Psoas muscle (tissue), 8 donors: ENCODE measurements around the gene PTCD3. TPM values are rescaled to one million over a fixed set of nuclear protein-coding genes. Genes with fewer than 3 reads are reported as not detected.

Experiments used
- ATAC-seq, 4 donors: fragments of 200-7000 bp; cut with Tn5 transposase; one replicate each; pipeline ENCODE4 v1.9.1; 2020; ENCODE audit warnings: moderate library complexity in 3 of 4, mild to moderate bottlenecking in 2 of 4
- DNase-seq, 2 donors: peaks; one replicate each; pipeline ENCODE4 v3.0.0-alpha.2; 2020
- H3K27ac ChIP-seq: fragments of 200-600 bp; one replicate; pipeline ENCODE4 v1.8.0; 2022
- H3K27me3 ChIP-seq, 3 donors: fragments of 200-600 bp in 1 of 3; one replicate each; pipeline versions ENCODE4 v1.6.1 to v1.8.0; 2013 to 2022; ENCODE audit warnings: low read length in 2 of 3, mild to moderate bottlenecking in 2 of 3, moderate library complexity in 1 of 3; ENCODE audit not compliant: insufficient read depth in 3 of 3
- H3K36me3 ChIP-seq, 2 donors: fragments of 200-600 bp in 1 of 2; one replicate each; pipeline versions ENCODE4 v1.6.1 to v1.8.0; 2013 to 2022; ENCODE audit warnings: low read depth in 1 of 2, mild to moderate bottlenecking in 1 of 2, moderate library complexity in 1 of 2; ENCODE audit not compliant: insufficient read depth in 1 of 2
- H3K4me1 ChIP-seq: fragments of 200-600 bp; one replicate; pipeline ENCODE4 v1.8.0; 2022
- H3K4me3 ChIP-seq: fragments of 200-600 bp; one replicate; pipeline ENCODE4 v1.8.0; 2022; ENCODE audit warnings: mild to moderate bottlenecking
- H3K9me3 ChIP-seq: fragments of 200-600 bp; one replicate; pipeline ENCODE4 v1.8.0; 2022
- WGBS, 3 donors: extraction: QIAGEN DNeasy Blood & Tissue Kit; methylation state at CpG; one replicate each; pipeline versions ENCODE4 v1.1.6 to v1.1.7; 2013; 5-methylcytosine and 5-hydroxymethylcytosine counted together
- intact Hi-C, 2 donors: fragments of 100-400 bp; cut with DNase I; formaldehyde crosslinking; loops; one replicate each; pipeline versions ENCODE4 v1.11.0 to v1.14.2; 2022
- polyA plus RNA-seq, 3 donors: library from polyadenylated mRNA; stranded (reverse); fragments of 200-250 nt; gene quantifications; one replicate each; pipeline ENCODE4 v1.2.3, GENCODE V29; 2013
- total RNA-seq, 4 donors: library from RNA; stranded (reverse); fragmentation: NEBNext Ultra II Directional in 2 of 4; extraction: Animal tissue kit (Norgen Biotek cat#: 25700) in 2 of 4; gene quantifications; one replicate each; pipeline versions ENCODE4 v1.2.1 to v1.2.4, GENCODE V29; 2021 to 2023
- TF ChIP-seq, protein P1 (sequence below): fragments of 200-600 bp; IDR thresholded peaks from one replicate; pipeline ENCODE4 v1.8.0; 2022; ENCODE audit warnings: antibody characterized with exemption
- donor health status: healthy with polysubstance abuse.
- donor health status: DM: no; HTN: no; CAD: no; lungs with moderate emphysema.
- donor health status: Bipolar disorder and iron deficiency.
- donor health status: healthy.
- donor health status: DM: yes; HTN: yes; CAD: no.
- donor health status: DM: no; HTN: no; CAD: no.
- donor health status: DM: no; HTN: no; CAD: no.
- donor health status: DM: yes; HTN: yes; CAD: no.

The PTCD3 gene
- total and polyA plus RNA-seq, 7 donors = 32.8 to 148 (median 92.5) TPM

DNA sequence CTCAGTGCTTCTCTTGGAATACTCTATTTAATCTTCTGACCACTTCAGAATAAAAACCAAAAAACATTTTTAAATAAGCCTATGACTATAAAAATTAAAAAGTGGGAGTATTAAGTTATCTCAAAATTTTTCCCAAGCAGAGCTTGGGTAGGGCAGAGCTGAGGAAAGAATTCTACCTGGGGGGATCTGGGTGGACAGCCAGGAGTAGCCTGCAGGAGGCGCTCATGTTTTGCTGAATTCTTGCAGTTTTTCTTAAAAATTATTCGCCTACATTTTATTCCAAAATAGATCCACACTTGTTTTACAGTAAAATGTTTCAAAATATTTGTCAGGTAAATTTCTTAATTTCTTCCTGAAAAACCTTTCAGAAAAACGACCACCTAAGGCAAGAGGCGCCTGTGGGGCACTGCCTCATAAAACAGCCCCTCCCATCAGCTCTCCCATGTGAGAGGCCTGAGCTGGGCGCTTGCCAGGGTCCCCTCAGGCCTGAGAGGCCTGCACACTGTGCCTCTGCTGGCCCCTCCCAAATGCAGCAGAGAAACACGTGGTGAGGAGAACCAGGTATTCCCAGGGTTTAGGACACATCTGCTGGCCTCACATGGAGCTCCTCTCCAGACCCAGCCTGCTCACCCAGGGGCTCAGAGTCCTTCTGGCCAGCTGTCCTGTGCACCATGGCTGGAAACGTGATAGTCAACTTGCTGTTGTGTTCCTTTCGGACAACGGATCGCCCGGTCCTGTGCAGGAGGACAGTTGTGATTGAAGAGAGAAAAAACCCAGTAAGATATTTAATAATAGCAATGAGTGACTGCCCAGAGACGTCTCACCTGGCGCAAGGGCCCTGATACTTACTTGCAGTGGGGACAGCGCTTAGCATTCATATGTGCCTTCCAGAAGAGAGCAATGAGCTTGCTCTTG lies 17.8 kb upstream of the PTCD3 start:
- ATAC-seq (no peak), DNase-seq (no peak)
- intact Hi-C loops = loop anchor here in 1 of 2 donors (10.0 kb wide), 1 partner anchor 463 kb away; no protein-coding TSS in a partner anchor
- Histone ChIP-seq H3K36me3 (peaks cover 17 to 90% of the 10 kb centered on the region in 2 donors), H3K27me3 (no peaks in the 10 kb centered on the region), H3K9me3 (no peaks in the 10 kb centered on the region), H3K4me1 (peaks cover 3% of the 10 kb centered on the region), H3K4me3 (no peak overlapping the region), H3K27ac (no peak overlapping the region)
- TF ChIP-seq, protein P1, sequence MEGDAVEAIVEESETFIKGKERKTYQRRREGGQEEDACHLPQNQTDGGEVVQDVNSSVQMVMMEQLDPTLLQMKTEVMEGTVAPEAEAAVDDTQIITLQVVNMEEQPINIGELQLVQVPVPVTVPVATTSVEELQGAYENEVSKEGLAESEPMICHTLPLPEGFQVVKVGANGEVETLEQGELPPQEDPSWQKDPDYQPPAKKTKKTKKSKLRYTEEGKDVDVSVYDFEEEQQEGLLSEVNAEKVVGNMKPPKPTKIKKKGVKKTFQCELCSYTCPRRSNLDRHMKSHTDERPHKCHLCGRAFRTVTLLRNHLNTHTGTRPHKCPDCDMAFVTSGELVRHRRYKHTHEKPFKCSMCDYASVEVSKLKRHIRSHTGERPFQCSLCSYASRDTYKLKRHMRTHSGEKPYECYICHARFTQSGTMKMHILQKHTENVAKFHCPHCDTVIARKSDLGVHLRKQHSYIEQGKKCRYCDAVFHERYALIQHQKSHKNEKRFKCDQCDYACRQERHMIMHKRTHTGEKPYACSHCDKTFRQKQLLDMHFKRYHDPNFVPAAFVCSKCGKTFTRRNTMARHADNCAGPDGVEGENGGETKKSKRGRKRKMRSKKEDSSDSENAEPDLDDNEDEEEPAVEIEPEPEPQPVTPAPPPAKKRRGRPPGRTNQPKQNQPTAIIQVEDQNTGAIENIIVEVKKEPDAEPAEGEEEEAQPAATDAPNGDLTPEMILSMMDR = peak; percentile 23
- 74 to 82% (median 77%) methylated on average over 14 of the region's 14 CpGs for WGBS, 3 donors

DNA sequence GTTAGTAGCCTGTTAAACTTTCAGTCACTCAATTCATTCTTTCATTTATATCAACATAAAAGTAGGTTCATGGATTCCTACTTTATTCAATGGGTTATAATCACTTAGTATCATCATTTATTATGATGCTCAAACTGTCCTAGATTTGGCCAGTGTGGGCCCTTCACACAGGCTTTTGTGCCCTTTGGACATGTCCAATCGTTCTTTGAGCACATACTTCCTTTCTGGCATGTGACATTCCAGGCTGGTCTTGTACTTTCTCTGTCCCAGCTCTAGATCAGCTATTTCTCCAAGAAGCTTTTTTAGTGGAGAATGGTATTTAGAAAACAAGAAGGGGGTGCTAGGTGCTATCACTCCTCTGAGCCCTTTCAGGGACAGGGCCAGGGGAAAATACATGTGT lies 11.8 kb upstream of the PTCD3 start:
- Histone ChIP-seq H3K9me3 (no peaks in the 10 kb centered on the region), H3K36me3 (peaks cover 13 to 83% of the 10 kb centered on the region in 2 donors), H3K4me1 (peaks cover 10% of the 10 kb centered on the region), H3K4me3 (no peak overlapping the region), H3K27me3 (no peaks in the 10 kb centered on the region), H3K27ac (no peak overlapping the region)
- intact Hi-C loops = no loop called here
- DNase-seq (no peak), ATAC-seq (no peak)
- TF ChIP-seq, protein P1 = no peak
- WGBS, 3 donors = 33 to 71% (median 39%) methylated on average over 1 of the region's 1 CpG

DNA sequence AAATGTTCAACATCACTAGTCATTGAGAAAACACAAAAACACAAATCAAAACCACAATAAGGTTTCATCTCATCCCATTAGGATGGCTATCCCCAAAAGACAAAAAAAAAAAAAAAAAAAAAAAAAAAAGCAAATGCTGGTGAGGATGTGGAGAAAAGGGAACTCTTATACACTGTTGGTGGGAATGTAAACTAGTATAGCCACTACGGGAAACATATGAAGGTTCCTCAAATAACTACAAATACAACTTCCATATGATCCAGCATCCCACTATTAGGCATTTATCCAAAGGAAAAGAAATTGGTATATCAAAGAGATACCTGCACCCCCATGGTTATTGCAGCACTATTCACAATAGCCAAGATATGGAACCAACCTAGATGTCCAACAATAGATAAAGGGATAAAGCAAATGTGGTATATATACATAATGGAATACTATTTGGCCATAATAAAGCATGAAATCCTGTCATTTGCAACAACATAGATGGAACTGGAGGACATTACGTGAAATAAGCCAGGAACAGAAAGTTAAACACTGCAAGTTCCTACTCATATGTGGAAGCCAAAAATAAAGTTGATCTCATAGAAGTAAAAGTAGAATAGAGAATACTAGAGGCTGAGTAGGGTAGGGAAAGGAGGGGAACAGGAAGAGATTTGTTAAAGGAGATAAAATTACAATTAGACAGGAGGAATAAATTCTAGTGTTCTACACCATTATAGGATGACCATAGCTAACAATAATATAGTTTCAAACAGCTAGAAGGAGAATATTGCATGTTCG lies 8.7 kb upstream of the PTCD3 start:
- TF ChIP-seq, protein P1 = no peak
- peak; percentile 66 to 88 (median 76) for ATAC-seq
- peaks cover 14 to 83% of the 10 kb centered on the region in 2 donors for H3K36me3 ChIP-seq
- 76 to 91% (median 86%) methylated on average over 3 of the region's 3 CpGs for WGBS, 3 donors
- no peaks in the 10 kb centered on the region for H3K27me3 ChIP-seq
- H3K4me1 ChIP-seq = peaks cover 8% of the 10 kb centered on the region
- no peak overlapping the region for H3K4me3 ChIP-seq
- DNase-seq = no peak
- H3K9me3 ChIP-seq = no peaks in the 10 kb centered on the region
- intact Hi-C loops = no loop called here
- peak overlapping the region; percentile 62 for H3K27ac ChIP-seq

DNA sequence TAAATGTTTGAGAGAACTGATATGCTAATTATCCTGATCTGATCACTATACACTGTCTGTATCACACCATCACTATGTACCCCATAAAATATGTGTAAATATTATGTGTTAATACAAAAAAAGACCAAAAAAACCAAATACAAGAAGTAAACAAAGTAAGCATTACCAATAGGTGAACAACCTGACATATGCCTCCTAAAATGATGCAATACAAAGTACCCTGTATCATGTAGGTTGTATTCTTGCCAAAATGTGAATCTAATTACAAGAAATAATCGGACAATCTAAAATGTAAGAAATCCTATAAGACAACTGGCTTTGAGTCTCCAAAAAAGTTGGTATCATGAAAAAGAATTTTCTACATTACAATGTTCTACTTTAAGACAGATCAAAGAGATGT lies 8.1 kb upstream of the PTCD3 start:
- 83 to 98% (median 96%) methylated on average over 1 of the region's 1 CpG for WGBS, 3 donors
- H3K4me3 ChIP-seq = no peak overlapping the region
- no peaks in the 10 kb centered on the region for H3K27me3 ChIP-seq
- ATAC-seq (peak in 3 of 4 donors; percentile 3 to 23 (median 13)), DNase-seq (no peak)
- intact Hi-C loops = no loop called here
- H3K9me3 ChIP-seq = no peaks in the 10 kb centered on the region
- TF ChIP-seq, protein P1 = no peak
- peak overlapping the region; percentile 62 for H3K27ac ChIP-seq
- H3K4me1 ChIP-seq = peaks cover 14% of the 10 kb centered on the region
- peaks cover 15 to 83% of the 10 kb centered on the region in 2 donors for H3K36me3 ChIP-seq
